Measurements from ENCODE around the gene DNMT3L.
"Not testable (repeated sequence)": the region's sequence is repeated elsewhere in the genome, so short reads cannot be mapped to it uniquely, and the experiment has no call there.

DNMT3L gene

GRCh38 chr21:44275041-44275440, 13.3 kb upstream of the DNMT3L start:
- DNase-seq, result no peak

GRCh38 chr21:44273046-44273445, 11.3 kb upstream of the DNMT3L start:
- DNase-seq, result no peak

GRCh38 chr21:44272284-44272858, 10.7 kb upstream of the DNMT3L start:
- no peak for DNase-seq

GRCh38 chr21:44271558-44272283, 10.0 kb upstream of the DNMT3L start:
- DNase-seq, result no peak

- no peak for DNase-seq
These were observed 7.4 kb upstream of the DNMT3L start for GRCh38 chr21:44269090-44269489.

DNA sequence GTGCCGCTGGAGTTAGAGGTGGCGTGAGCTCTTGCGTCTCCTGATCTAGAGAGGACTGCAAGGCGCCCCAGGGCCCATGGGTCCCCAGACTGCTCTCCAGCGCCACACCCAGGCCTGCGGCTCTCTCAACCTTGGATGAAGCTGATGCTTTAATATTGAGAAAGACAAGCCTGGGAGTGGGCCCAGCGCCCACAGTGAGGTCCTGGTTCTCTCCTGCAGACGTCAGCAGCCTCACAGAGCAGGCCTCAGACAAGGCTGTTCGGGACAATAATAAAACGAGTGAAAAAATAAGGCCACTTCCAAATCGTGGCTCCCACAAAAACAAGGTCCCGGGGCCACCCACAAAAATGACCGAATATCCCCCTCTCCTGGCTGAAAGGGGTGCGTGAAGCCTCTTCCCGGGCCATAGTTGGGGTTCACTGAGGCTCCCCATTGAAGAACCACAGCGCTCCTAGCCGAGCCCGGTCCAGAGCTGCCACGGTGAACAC, 6.0 kb upstream of the DNMT3L start:
- DNase-seq, result no peak

GRCh38 chr21:44265734-44266270, 4.1 kb upstream of the DNMT3L start:
- DNase-seq, result no peak

- no peak for DNase-seq
These were observed 2.1 kb upstream of the DNMT3L start for GRCh38 chr21:44263768-44264167.

DNA sequence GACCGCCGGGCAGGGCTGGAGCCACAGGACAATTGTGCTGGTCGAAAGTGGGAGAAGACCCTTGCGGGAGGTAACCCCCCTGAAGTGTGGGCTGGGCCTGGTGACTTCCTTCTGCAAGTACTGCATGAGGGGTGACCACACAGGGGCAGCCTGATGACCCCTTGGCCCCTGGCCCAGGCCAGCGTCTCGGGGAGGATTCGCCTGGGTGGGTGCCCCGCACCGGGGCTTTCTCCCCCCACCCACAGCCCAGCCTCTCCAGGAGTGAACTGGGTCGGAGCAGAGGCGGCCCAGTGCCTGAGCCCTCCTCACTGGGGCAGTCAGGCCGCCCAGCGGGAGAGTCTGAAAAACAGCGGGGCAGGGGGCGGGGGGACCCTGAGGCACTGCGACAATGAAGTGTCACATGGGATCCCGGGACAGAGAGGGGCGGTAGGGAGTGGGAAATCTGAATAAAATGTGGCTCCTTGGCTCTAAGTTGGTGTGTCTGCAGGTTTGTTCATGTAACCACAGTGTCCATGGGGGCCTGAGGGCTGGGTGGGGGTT, 1.6 kb upstream of the DNMT3L start:
- DNase-seq, result no peak

DNA sequence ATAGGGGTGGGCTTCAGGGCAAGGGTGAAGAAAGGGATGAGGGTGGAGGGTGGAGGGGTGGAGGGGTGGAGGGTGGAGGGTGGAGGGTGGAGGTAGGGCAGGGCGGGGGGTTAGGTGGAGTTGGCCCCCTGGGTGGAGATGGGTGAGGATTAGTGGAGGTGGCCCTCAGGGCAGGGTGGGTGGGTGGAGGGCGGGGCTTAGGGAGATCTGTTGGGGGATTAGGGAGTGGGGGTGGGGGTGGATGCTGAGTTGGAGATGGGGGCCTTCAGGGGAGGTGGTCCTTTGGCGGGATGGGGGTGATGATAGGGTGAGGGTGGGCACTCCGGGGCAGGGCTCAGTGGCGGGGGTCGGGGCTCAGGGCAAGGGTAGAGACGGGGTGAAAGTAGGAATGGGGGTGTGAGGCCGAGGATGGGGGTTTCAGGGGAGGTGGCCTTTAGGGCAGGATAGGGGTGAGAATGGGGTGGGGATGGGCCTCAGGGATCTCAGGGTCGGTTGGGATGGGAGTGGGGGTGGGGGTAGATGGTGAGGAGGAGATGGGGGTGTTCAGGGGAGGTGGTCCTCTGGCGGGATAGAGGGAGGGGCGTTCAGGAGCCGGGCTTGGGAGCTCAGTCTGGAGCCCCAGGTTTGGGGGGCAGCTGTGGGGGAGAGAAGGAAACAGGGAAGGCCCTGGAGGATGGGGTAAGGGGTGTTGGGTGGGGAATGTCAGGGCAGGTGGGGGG, 800 bp upstream of the DNMT3L start:
- no peak for DNase-seq

- DNase-seq, result no peak
These were observed 686 bp downstream of the DNMT3L start for GRCh38 chr21:44260791-44261631.

DNA sequence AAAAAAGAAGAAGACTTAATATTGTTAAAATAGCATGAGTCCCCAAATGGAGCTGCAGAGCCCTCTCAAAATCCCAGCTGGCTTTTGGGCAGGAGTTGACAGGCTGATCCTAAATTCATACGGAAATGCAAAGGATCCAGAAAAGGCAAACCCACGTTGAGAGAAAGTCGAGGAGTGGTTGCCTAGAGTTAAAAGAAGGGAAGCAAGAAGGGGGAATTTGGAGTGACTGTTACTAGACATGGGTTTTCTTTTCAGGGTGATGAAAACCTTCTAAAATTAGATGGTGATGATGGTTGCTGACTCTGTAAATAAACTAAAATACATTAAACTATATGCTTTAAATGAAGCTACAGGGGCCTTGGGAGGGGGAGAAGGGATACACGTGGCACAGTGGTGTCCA, 1.6 kb downstream of the DNMT3L start:
- no peak for DNase-seq

- no peak for DNase-seq
These were observed 2.5 kb downstream of the DNMT3L start for GRCh38 chr21:44259082-44259705.

- no peak for DNase-seq
These were observed 3.5 kb downstream of the DNMT3L start for GRCh38 chr21:44258056-44258725.

GRCh38 chr21:44255511-44255981, 6.2 kb downstream of the DNMT3L start:
- DNase-seq, result no peak

- no peak for DNase-seq
These were observed 7.6 kb downstream of the DNMT3L start for GRCh38 chr21:44253832-44254710.

GRCh38 chr21:44249204-44250037, 12.3 kb downstream of the DNMT3L start:
- not testable (repeated sequence) for DNase-seq

- not testable (repeated sequence) for DNase-seq
These were observed 13.8 kb downstream of the DNMT3L start for GRCh38 chr21:44247904-44248303.

DNA sequence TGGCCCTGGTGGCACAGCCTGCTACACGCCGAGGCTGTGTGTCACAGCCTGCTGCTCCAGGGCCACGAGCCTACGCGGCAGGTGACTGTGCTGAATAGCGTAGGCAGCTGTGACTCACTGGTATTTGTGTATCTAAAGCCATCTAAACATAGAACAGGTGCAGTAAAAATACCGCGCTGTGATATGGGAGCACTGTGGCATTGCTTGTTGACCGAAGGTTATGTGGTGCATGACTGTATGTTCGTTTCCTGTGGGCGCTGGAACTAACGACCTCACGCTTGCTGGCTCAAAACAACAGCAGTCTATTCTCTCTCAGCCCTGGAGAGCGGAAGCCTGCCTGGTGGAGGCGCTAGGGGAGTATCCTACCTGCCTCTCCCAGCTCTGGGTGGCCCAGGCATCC, 17.7 kb downstream of the DNMT3L start:
- not testable (repeated sequence) for DNase-seq
